Stomach (tissue), 9 donors: ENCODE results near the gene IL2RA. TPM values are rescaled to one million over a fixed set of nuclear protein-coding genes. Genes with fewer than 3 reads are reported as not detected.
A peak's percentile ranks its signal among the peaks of the same experiment; 100 is the strongest.

Source experiments
- DNase-seq, 2 donors: peaks; one replicate each; pipeline versions ENCODE4 v3.0.0 to v3.0.0-alpha.2; 2013 to 2019
- H3K27ac ChIP-seq, 5 donors: fragments of 200-600 bp in 4 of 5; sonication (generic) in 4 of 5; one replicate each; pipeline ENCODE4 v1.5.1; 2013 to 2019; ENCODE audit warnings: mild to moderate bottlenecking in 1 of 5, moderate library complexity in 1 of 5
- H3K27me3 ChIP-seq, 3 donors: fragments of 200-600 bp; sonication (generic); one replicate each; pipeline ENCODE4 v1.5.1; 2017 to 2019; ENCODE audit warnings: mixed run types in 1 of 3
- H3K36me3 ChIP-seq, 4 donors: fragments of 200-600 bp; sonication (generic); 1 replicate in 3 of 4; 2 replicates in 1 of 4; pipeline ENCODE4 v1.5.1; 2016 to 2019
- H3K4me1 ChIP-seq, 4 donors: fragments of 200-600 bp; sonication (generic); one replicate each; pipeline ENCODE4 v1.5.1; 2016 to 2019
- H3K4me3 ChIP-seq, 4 donors: fragments of 200-600 bp; sonication (generic) in 3 of 4; one replicate each; pipeline ENCODE4 v1.5.1; 2016 to 2019; ENCODE audit warnings: mild to moderate bottlenecking in 1 of 4
- H3K9me3 ChIP-seq, 4 donors: fragments of 200-600 bp; sonication (generic); one replicate each; pipeline ENCODE4 v1.5.1; 2016 to 2019
- EP300 ChIP-seq: sonication (generic); formaldehyde crosslinking; IDR thresholded peaks from one replicate; pipeline ENCODE4 v1.6.1; 2017; ENCODE audit warnings: antibody characterized with exemption
- POLR2A ChIP-seq, 4 donors: fragments of 450-650 bp; IDR thresholded peaks; one replicate each; pipeline ENCODE4 v1.6.1; 2016; ENCODE audit warnings: antibody characterized with exemption in 4 of 4, control low read depth in 2 of 4, mild to moderate bottlenecking in 1 of 4, moderate library complexity in 1 of 4
- POLR2AphosphoS5 ChIP-seq, 3 donors: sonication (generic); formaldehyde crosslinking; IDR thresholded peaks; one replicate each; pipeline ENCODE4 v1.6.1; 2016; ENCODE audit warnings: antibody characterized with exemption in 3 of 3
- WGBS, 5 donors: extraction: QIAGEN DNeasy Blood & Tissue Kit in 3 of 5; methylation state at CpG; one replicate each; pipeline versions ENCODE4 v1.1.5 to v1.1.7; 2013 to 2018; 5-methylcytosine and 5-hydroxymethylcytosine counted together
- intact Hi-C: fragments of 100-400 bp; cut with DNase I; formaldehyde crosslinking; loops from one replicate; pipeline ENCODE4 v1.15.1; 2023; ENCODE audit warnings: low total_unique reads
- polyA plus RNA-seq, 3 donors: library from polyadenylated mRNA; stranded (reverse); fragments of 200-250 nt; gene quantifications; one replicate each; pipeline ENCODE4 v1.2.3, GENCODE V29; 2013
- total RNA-seq, 5 donors: library from RNA; depleted of rRNA; stranded (reverse); fragments of >200 nt; gene quantifications; one replicate each; pipeline versions ENCODE4 v1.1.0 to v1.2.3, GENCODE V29; 2014 to 2016
- TF ChIP-seq, protein P1 (sequence below), 7 experiments: fragments of 450-650 bp in 4 of 7; fragments of 200-600 bp in 3 of 7; sonication (generic) in 3 of 7; IDR thresholded peaks; one replicate each; pipeline ENCODE4 v1.5.1; 2016 to 2019; ENCODE audit warnings: antibody characterized with exemption in 7 of 7, control low read depth in 2 of 7, mild to moderate bottlenecking in 1 of 7
- donor health status: healthy with polysubstance abuse.
- donor health status: Bipolar disorder and iron deficiency.
- donor health status: healthy.

Gene IL2RA
- total and polyA plus RNA-seq, 8 donors = 0.45 to 2.3 (median 0.95) TPM; not detected in 2

DNA sequence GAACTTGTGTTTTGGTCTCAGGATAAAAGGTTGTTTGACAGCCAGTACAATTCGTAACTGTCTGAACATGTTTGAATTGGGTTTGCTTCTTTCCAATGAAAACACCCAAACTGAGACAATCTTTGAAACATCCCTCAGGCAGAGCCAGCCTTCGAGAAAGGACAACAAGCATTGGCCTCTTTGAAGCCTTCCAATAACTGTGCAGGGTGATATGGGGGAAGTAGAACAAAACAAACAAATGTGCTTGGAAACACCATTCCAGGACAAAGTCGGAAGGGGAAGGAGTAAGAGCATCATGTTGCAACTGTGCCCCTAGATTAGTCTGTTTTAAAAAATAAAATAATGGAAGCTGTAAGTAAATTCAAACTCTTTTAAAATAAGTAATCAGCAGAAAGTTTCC, 39.5 kb downstream of the IL2RA start:
- Histone ChIP-seq H3K4me1 (peaks cover 0 to 4% (median 3%) of the 10 kb centered on the region in 4 donors), H3K4me3 (no peak overlapping the region), H3K9me3 (no peaks in the 10 kb centered on the region), H3K27me3 (no peaks in the 10 kb centered on the region), H3K27ac (peak overlapping the region in 2 of 5 donors; percentile 9 to 17), H3K36me3 (no peaks in the 10 kb centered on the region)
- intact Hi-C loops = no loop called here
- 43 to 70% (median 59%) methylated on average over 3 of the region's 3 CpGs for WGBS, 5 donors
- TF ChIP-seq POLR2A (IDR thresholded peaks at IDR 0.05) = no peak
- TF ChIP-seq EP300 = no peak
- TF ChIP-seq, protein P1, sequence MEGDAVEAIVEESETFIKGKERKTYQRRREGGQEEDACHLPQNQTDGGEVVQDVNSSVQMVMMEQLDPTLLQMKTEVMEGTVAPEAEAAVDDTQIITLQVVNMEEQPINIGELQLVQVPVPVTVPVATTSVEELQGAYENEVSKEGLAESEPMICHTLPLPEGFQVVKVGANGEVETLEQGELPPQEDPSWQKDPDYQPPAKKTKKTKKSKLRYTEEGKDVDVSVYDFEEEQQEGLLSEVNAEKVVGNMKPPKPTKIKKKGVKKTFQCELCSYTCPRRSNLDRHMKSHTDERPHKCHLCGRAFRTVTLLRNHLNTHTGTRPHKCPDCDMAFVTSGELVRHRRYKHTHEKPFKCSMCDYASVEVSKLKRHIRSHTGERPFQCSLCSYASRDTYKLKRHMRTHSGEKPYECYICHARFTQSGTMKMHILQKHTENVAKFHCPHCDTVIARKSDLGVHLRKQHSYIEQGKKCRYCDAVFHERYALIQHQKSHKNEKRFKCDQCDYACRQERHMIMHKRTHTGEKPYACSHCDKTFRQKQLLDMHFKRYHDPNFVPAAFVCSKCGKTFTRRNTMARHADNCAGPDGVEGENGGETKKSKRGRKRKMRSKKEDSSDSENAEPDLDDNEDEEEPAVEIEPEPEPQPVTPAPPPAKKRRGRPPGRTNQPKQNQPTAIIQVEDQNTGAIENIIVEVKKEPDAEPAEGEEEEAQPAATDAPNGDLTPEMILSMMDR (IDR thresholded peaks at IDR 0.05) = no peak
- no peak for DNase-seq

DNA sequence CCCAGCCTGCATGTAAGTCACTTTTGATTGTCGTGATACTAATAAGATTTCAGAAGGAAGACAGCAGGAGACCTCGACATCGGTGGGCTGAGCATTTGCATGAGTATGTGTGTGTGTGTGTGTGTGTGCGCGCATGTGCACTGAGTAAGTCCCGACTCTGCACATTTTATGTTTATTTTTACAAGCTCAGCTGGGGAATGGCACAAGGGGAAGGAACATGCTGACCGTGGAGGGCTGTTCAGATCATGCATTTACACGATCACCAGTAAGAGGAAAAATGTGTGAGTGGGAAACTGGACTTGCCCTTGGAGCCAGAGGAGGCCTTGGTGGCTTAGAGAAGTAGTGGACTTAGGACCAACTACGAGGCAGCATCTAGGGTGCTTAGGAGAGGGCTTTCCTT, 41.3 kb downstream of the IL2RA start:
- Histone ChIP-seq H3K9me3 (no peaks in the 10 kb centered on the region), H3K4me3 (no peak overlapping the region), H3K27me3 (no peaks in the 10 kb centered on the region), H3K27ac (no peak overlapping the region), H3K36me3 (no peaks in the 10 kb centered on the region), H3K4me1 (peaks cover 0 to 4% (median 3%) of the 10 kb centered on the region in 4 donors)
- no peak for DNase-seq
- intact Hi-C loops = no loop called here
- TF ChIP-seq, protein P1 (IDR thresholded peaks at IDR 0.05) = no peak
- TF ChIP-seq EP300 (no peak), POLR2A (IDR thresholded peaks at IDR 0.05) (no peak), POLR2AphosphoS5 (IDR thresholded peaks at IDR 0.05) (no peak)
- WGBS, 5 donors = 76 to 88% (median 80%) methylated on average over 9 of the region's 9 CpGs

DNA sequence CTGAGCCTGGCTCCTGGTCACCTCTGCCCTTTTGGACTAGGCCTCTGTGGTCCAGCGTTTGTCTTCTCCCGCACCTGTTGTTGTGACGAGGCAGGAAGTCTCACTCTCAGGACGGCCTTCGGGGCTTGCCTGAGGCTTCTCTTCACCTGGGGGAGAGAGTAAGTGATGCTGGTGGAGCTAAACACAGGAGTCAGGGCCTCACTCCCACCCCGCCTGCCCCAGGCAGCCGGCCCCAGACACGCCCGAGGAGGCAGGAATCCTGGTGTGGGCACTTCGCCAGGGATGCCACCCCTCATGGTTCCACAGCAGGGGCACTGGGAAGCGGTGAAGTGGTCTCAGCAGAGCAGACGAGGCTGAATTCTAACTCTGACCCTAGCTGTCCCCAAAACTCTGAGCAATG, 42.4 kb downstream of the IL2RA start:
- Histone ChIP-seq H3K9me3 (no peaks in the 10 kb centered on the region), H3K4me3 (no peak overlapping the region), H3K36me3 (no peaks in the 10 kb centered on the region), H3K27me3 (no peaks in the 10 kb centered on the region), H3K4me1 (peaks cover 0 to 4% (median 3%) of the 10 kb centered on the region in 4 donors), H3K27ac (no peak overlapping the region)
- DNase-seq = no peak
- WGBS, 5 donors = 84 to 95% (median 88%) methylated on average over 8 to 12 of the region's 12 CpGs
- TF ChIP-seq EP300 = no peak
- TF ChIP-seq POLR2A (IDR thresholded peaks at IDR 0.05) = no peak
- TF ChIP-seq, protein P1 (IDR thresholded peaks at IDR 0.05) = no peak
- TF ChIP-seq POLR2AphosphoS5 (IDR thresholded peaks at IDR 0.05) = no peak
- intact Hi-C loops = loop anchor here (10.0 kb wide), 1 partner anchor 65 kb away; the partner anchor contains the start of gene RBM17

DNA sequence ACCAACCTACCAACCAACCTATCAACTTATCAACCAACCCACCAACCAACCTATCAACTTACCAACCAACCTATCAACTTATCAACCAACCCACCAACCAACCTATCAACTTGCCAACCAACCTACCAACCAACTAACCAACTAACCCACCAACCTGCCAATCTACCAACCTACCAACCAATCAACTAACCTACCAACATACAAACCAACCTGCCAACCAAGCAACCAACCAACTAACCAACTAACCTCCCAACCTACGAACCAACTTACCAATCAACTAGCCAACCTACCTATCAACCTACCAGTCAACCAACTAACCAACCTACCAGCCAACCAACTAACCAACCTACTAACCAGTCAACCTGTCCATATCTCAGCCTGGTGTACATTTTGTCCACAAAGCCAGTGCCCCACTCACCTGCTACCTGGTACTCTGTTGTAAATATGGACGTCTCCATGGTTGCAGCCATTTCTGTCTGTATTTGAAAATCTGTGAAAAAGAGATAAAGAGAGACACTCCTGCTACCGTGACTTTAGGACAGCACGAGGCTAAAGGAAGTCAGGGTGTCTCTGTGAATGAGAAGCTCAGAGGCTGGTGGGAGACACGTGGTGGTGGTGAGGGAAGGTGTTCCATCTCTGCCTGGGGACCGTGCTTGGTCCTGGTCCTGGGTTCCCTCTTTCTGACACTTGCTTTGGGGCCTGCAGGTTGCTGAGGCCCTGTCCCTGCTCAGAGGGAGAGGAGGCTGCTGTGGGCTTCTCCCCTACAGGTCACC, 43.0 kb downstream of the IL2RA start:
- TF ChIP-seq EP300 = no peak
- TF ChIP-seq, protein P1 (IDR thresholded peaks at IDR 0.05) = no peak
- TF ChIP-seq POLR2A (IDR thresholded peaks at IDR 0.05) = no peak
- no peak for TF ChIP-seq POLR2AphosphoS5 (IDR thresholded peaks at IDR 0.05)
- no peaks in the 10 kb centered on the region for H3K36me3 ChIP-seq
- no peaks in the 10 kb centered on the region for H3K9me3 ChIP-seq
- 89 to 97% (median 90%) methylated on average over 6 of the region's 6 CpGs for WGBS, 5 donors
- DNase-seq = no peak
- no peak overlapping the region for H3K4me3 ChIP-seq
- peaks cover 0 to 8% (median 8%) of the 10 kb centered on the region in 4 donors for H3K4me1 ChIP-seq
- intact Hi-C loops = loop anchor here (10.0 kb wide), 1 partner anchor 66 kb away; the partner anchor contains the start of gene RBM17
- no peaks in the 10 kb centered on the region for H3K27me3 ChIP-seq
- peak overlapping the region in 4 of 5 donors; percentile 44 to 65 (median 63) for H3K27ac ChIP-seq
